DMS153 treated with DMSO at 0.1 percent for 48 hours (cell line): ENCODE measurements around the gene DUSP8.

Experiments
- DNase-seq: peaks from one replicate; lab custom pipeline; 2025; ENCODE audit not compliant: unreplicated experiment; lab: John Stamatoyannopoulos, UW

DUSP8 gene

GRCh38 chr11:1556278-1556902 is 15.7 kb downstream of the DUSP8 start:
- DNase-seq, result no peak

DNA sequence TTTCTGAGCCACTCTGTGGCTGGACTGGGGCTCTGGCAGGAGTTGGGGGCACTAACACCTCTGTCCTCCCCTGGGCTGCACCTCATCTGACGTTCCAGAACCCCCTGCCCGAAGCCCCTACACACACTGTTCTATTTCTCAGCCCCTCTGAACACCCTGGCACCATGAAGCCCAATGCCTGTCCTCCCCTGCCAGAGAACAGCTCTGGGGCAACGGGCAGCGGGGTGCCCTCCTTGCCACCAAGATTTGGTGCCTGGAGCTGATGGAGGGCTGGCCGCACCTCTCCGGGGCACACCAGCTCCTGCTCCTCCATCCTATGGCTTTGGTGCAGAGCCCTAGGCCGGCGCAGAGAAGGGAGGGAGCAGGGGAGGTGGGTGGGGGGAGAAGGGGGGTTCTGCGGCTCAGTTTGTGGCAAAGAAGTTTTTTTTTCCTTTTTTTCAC is 16.3 kb downstream of the DUSP8 start:
- no peak for DNase-seq

DNA sequence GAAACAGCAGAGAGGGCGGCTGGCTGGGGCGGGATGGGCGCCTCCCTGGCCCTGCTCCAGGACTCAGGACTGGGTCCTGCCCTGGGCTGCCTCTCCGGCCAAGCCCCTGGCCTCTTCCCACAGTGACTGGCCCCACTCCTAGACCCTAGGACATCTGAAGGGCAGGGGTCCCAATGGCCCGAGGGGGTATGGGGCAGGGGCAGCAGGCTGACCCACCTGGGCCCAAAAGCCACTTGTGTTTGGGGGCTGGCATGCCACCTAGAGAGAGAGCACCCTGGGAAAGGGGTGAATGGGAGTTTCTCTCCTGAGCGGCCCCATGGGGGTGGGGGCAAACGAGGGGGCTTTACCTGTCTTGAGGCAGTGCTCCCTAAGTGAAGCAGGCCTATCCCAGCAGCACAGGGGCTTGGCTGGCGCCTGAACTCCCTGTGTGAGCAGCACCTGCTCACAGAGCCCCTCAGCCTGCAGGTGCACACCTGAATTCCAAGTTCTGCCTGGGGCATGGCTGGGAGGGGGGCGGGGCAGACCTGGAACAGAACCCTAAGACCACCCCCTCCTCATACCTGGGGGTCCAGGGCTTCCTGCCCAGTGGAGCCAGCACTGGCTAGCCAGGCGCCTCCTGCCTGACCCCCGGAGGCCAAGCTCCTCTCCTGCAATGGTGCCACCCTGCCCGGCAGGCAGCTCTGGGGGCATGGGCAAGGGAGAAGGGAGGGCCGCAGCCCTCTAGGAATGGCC is 16.9 kb downstream of the DUSP8 start:
- DNase-seq, result no peak

- DNase-seq, result peak; percentile 19
Observed at GRCh38 chr11:1553808-1554594, 18.1 kb downstream of the DUSP8 start.

- no peak for DNase-seq
Observed at GRCh38 chr11:1549338-1550330, 22.4 kb downstream of the DUSP8 start.

DNA sequence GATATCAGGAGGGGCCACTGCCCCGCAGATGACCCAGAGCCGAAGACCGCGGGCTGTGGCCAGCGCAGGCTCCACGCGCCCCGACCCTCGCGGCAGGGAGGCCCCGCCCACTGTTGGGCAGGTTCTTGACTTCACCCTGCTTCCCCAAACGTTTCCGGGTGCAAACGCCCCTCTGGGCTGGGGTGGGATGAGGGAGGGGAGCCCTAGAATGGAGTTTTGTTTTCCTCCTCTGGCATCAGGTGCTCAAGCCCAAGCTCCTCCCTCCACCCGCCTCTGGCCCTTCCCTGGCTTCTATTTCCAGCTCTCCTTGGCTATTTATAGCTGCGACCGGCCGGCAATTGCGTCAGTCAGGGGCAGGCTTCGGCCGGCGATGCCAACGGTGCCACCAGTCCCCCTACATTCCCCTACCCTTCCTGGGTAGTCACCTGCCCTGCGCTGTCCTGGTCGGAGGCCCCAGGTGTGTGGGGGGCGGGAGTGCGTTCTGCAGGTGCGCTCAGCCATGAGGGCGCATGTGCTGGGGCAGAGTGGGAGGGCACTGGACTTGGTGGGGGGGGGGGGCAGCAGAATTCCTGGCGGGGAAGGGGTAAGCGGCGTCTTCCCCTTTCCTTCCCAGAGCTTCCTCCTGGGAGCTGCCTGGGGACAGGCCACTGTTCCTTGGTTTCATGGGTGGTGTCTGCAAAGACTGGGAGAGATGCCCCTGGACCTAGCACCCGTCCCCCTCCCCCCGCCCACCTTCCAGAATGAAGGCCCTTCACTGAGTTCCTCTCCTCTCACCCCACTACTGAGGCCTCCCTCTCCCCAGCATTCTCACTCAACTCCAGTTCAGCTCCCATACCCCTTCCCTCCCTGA is 23.6 kb downstream of the DUSP8 start:
- DNase-seq, result peak; percentile 50

- no peak for DNase-seq
Observed at GRCh38 chr11:1547467-1548098, 24.5 kb downstream of the DUSP8 start.

DNA sequence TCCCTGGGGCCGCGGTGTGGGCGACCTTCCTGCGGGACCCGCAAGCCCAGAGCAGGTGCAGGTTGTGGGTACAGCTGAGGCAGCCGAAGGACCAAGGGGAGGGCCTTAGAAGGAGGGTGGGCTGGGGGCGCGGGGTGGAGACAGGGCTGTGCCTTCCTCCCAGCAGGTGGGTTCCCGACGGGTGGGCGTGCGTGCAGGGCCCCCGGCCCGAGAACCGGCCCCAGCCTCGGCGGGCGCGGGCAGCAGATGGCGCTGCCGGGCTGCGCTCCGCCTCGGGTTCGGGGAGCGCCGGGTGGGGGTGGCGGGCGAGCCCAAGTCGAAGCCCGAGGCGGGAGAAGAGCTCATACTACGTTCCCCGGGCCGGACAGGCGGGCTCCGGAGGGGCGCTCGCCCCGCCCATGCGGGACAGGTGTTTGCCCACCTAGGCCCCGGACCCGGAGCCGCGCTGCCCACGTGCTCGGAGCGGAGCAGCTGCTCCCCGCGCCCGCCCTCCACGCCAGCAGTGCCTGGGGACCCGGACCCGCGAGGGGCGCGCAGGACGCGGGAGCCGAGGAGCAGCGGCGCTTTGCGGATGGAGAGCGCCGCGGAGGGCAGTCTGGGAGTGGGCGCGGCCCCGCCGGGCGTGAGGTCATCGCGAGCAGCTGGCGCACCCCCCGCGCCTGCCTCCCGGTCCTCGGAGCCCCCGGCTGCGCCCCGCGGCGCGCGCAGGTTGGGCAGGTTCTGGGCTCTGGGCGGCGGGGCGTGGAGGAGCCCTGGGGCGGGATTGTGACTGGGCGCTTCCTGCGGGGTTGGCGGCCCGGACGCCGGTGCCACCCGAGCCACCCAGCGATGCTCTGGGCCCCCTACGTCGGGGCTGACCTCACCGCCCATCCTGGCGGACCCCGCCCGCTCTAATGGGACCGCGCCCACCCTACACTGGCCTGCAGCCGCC is 25.3 kb downstream of the DUSP8 start:
- DNase-seq, result peak; percentile 29

DNA sequence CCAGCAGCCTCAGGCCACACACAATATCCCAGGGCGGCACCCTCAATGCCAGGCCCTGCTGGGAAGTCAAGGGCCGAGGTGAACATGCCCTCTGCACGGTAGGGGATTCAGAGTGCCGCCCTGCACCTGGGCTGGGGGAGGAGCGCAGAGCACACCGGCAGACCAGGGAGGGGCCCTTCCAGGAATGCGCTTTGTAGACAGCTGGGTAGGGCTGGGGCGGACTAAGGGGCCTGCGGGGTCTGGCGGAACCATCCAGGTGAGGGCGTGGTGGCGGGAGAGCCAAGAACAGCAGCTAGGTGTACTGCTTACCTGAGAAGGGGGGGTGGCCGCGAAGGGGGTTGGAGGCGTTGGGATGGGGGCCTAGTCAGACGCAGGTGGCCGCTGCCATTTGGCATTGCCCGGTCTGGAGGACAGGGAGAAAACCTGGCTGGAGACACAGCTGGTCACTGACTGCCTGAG is 26.0 kb downstream of the DUSP8 start:
- DNase-seq, result no peak

DNA sequence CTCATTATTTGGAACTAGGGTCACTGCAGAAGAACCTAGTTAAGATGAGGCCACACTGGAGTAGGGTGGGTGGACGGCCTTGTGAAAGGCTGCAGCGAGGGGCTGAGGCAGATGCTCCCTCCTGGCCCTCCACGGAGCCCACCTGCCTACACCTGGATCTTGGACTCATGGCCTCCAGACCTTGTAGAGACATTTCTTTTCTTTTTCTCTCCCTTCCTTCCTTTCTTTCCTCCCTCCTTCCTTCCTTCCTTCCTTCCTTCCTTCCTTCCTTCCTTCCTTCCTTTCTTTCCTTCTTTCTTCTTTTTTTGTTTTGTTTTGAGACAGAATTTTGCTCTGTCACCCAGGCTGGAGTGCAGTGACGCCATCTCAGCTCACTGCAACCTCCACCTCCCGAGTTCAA is 26.6 kb downstream of the DUSP8 start:
- no peak for DNase-seq

DNA sequence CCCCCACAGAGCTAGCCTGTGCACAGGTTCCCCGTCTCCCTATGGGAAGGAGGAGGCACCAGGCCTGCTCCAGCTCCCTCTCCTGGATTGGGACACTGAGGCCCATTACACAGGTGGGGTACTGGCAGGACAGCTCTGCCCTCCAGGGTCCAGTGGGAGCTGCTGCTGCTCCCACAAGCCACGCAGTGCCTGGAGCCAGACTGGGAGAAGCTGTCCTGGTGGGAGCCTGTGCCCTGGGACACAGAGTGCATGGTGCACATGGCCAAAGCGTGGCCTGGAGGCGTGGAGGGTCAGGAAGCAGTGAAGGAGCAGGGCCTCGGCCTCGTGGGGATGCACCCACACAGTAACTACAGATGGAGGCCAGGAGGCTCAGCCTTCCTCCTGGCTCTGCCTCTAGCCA is 27.5 kb downstream of the DUSP8 start:
- DNase-seq, result no peak

DNA sequence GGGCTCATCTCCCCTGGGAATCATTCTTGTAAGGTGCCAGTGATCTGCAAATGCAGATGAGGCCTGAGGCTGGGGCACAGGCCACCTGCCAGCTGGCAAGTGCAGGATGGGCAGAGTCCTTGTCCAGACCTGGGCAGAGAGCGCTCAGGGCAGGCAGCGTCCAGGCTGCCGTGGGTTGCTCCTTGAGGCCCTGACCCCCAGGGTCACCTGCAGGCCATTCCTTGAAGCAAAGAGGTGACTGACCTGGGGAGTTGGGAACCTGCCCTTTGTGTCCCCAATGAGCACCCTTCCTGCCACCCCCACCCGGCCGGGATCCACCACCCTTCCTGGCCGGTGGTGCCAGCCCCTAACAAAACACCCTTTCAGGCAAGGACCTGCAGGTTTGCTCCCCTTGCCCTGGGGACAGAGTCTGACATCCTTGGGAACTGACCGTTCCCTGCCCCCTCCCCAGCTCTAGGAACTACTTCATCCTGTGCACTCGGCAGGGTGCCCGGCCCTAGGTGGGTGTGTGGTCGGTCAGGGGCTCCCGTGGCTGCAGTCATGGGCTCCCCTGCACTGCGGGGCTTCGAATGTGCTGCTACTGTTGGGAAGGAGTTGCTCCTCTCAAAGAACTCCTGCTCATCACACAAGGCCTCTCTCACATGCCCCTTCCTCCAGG is 28.3 kb downstream of the DUSP8 start:
- DNase-seq, result no peak

DNA sequence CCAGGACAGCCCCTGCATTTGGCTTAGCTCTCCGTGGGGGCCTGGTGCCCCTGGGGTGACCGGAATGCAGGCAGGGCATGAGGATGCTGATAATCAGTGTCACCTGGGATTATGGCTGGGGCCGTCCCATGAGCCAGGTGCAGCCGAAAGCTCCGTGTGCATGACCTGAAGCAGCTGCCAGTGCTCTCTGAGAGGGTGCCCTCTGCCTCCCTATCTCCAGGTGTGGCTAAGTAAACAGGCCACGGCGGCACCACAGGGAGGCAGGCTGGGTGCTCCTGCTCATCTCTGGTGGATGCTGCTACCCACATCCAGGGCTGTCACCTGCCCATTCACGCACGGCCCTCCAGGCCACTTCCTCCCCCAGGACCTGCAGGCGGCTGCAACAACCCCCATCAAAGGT is 29.8 kb downstream of the DUSP8 start:
- peak; percentile 47 for DNase-seq

DNA sequence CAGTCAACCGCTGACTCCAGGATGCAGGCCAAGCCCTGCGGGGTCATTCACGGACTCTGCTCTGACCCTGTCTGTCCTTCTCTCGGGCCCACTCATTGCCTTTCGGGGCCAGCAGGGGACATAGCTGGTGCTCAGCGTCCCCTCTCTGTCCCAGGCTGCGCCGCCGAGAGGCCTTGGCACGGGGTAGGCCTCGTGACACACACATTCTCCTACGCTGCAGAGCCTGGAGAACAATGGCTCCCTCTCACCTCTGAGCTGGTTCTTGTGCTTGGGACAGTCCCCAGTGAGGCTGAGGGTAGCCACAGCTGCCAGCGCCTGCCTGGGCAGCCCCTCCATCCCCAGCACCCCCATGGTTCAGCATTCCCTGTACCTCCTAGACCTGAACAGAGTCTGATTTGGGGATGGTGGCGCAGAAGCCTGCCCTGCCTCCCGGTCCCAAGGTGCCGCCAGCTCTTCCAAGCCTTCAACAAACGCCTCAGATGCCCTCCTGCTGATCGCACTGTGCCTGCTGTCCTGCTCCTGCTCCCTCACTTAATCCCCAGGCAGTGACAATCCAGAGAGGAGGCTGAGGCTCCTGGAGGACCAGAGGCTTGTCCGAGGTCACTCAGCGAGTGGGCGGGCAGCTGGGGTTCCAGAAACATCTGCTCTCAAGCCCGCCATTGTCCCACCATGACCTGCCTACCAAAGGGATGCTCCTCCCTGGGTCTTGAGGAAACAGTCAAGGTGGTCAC is 30.4 kb downstream of the DUSP8 start:
- no peak for DNase-seq

- DNase-seq, result no peak
Observed at GRCh38 chr11:1540074-1540473, 32.0 kb downstream of the DUSP8 start.

- no peak for DNase-seq
Observed at GRCh38 chr11:1538153-1538552, 33.9 kb downstream of the DUSP8 start.
